OCI-LY3 (cell line): Measurements from ENCODE around the gene CHAC1.

Experiments used
- H2AFZ ChIP-seq: fragments of 200-600, 300-600 bp; shearing (Covaris generic); 2 replicates; pipeline ENCODE4 v1.6.0; 2014; ENCODE audit warnings: antibody characterized with exemption, low read depth, low read length
- H3K27ac ChIP-seq: fragments of 200-600, 300-600 bp; sonication (generic); 2 replicates; pipeline ENCODE4 v1.5.1; 2014; ENCODE audit warnings: mild to moderate bottlenecking, low read length, moderate library complexity, mixed read lengths
- H3K27me3 ChIP-seq: fragments of 200-600, 300-600 bp; sonication (generic); 2 replicates; pipeline ENCODE4 v1.6.1; 2014; ENCODE audit warnings: low read depth, low read length, mixed read lengths
- H3K36me3 ChIP-seq: fragments of 200-600, 300-600 bp; sonication (generic); replicated peaks from 2 replicates; pipeline ENCODE3; 2014; ENCODE audit warnings: low read depth, low read length, mixed read lengths
- H3K4me1 ChIP-seq: fragments of 300-600, 200-600 bp; sonication (generic); 2 replicates; pipeline ENCODE4 v1.6.1; 2014; ENCODE audit warnings: low read length, mixed read lengths
- H3K4me2 ChIP-seq: fragments of 200-600, 300-600 bp; sonication (generic); 2 replicates; pipeline ENCODE4 v1.6.1; 2014; ENCODE audit warnings: low read length, mixed read lengths
- H3K4me3 ChIP-seq: fragments of 300-600, 200-600 bp; sonication (generic); 2 replicates; pipeline ENCODE4 v1.5.1; 2014; ENCODE audit warnings: antibody characterized with exemption, mild to moderate bottlenecking, low read length, moderate library complexity
- H3K79me2 ChIP-seq: fragments of 300-600, 200-600 bp; shearing (Covaris generic); 2 replicates; pipeline ENCODE4 v1.6.1; 2014; ENCODE audit warnings: mild to moderate bottlenecking, low read length, mixed read lengths
- H3K9ac ChIP-seq: fragments of 300-600, 200-600 bp; shearing (Covaris generic); 2 replicates; pipeline ENCODE4 v1.6.0; 2014; ENCODE audit warnings: mild to moderate bottlenecking, low read length, moderate library complexity
- H3K9me3 ChIP-seq: fragments of 200-600, 300-600 bp; shearing (Covaris generic); 2 replicates; pipeline ENCODE4 v1.6.1; 2014; ENCODE audit warnings: low read length, mixed read lengths; ENCODE audit not compliant: insufficient read depth
- H4K20me1 ChIP-seq: fragments of 200-600, 300-600 bp; sonication (generic); 2 replicates; pipeline ENCODE4 v1.6.1; 2016; ENCODE audit warnings: low read length, mixed read lengths; ENCODE audit not compliant: insufficient read depth
- CTCF ChIP-seq: fragments of 200-600, 300-600 bp; sonication (generic); IDR thresholded peaks from 2 replicates; pipeline ENCODE4 v1.5.1; 2014; ENCODE audit warnings: antibody characterized with exemption, low read length, low read depth
- EZH2phosphoT487 ChIP-seq: fragments of 200-600 bp; shearing (Covaris generic); IDR thresholded peaks from 2 replicates; pipeline ENCODE4 v1.6.1; 2018; ENCODE audit warnings: antibody characterized with exemption, mixed run types, low read depth

The CHAC1 gene

GRCh38 chr15:40925495-40925862 is 27.8 kb upstream of the CHAC1 start:
- no peak overlapping the region for H3K4me2 ChIP-seq
- no peak overlapping the region for H3K9ac ChIP-seq
- no peaks in the 10 kb centered on the region for H3K36me3 ChIP-seq
- no peak overlapping the region for H3K27ac ChIP-seq
- no peak overlapping the region for H3K4me3 ChIP-seq
- H3K4me1 ChIP-seq = peaks cover 3% of the 10 kb centered on the region; the same call in 1 of the 2 replicates
- no peak for TF ChIP-seq EZH2phosphoT487
- no peak for TF ChIP-seq CTCF
- no peaks in the 10 kb centered on the region for H3K9me3 ChIP-seq
- H2AFZ ChIP-seq = no peak overlapping the region
- H4K20me1 ChIP-seq = no peaks in the 10 kb centered on the region
- peaks cover 15% of the 10 kb centered on the region for H3K27me3 ChIP-seq
- no peaks in the 10 kb centered on the region for H3K79me2 ChIP-seq

- Histone ChIP-seq H3K4me3 (no peak overlapping the region), H3K9ac (no peak overlapping the region), H3K4me1 (peaks cover 3% of the 10 kb centered on the region; the same call in 1 of the 2 replicates), H3K27ac (no peak overlapping the region), H3K9me3 (no peaks in the 10 kb centered on the region), H4K20me1 (no peaks in the 10 kb centered on the region), H3K4me2 (no peak overlapping the region), H2AFZ (no peak overlapping the region), H3K27me3 (peaks cover 15% of the 10 kb centered on the region), H3K36me3 (no peaks in the 10 kb centered on the region), H3K79me2 (no peaks in the 10 kb centered on the region)
- TF ChIP-seq EZH2phosphoT487 (no peak), CTCF (no peak)
Observed at GRCh38 chr15:40925863-40926658, 27.2 kb upstream of the CHAC1 start.

- peaks cover 6% of the 10 kb centered on the region for H3K4me1 ChIP-seq
- H2AFZ ChIP-seq = no peak overlapping the region
- no peaks in the 10 kb centered on the region for H3K9me3 ChIP-seq
- no peaks in the 10 kb centered on the region for H3K79me2 ChIP-seq
- H3K27ac ChIP-seq = no peak overlapping the region
- no peaks in the 10 kb centered on the region for H3K36me3 ChIP-seq
- no peaks in the 10 kb centered on the region for H4K20me1 ChIP-seq
- peak overlapping the region; percentile 88 for H3K4me3 ChIP-seq
- peak overlapping the region; percentile 95 for H3K4me2 ChIP-seq
- H3K9ac ChIP-seq = no peak overlapping the region
- H3K27me3 ChIP-seq = peaks cover 15% of the 10 kb centered on the region
- TF ChIP-seq EZH2phosphoT487 (no peak), CTCF (no peak)
Observed at GRCh38 chr15:40926659-40927494, 26.4 kb upstream of the CHAC1 start.

- peaks cover 12% of the 10 kb centered on the region for H3K4me1 ChIP-seq
- H3K9ac ChIP-seq = peak overlapping the region; percentile 54
- H4K20me1 ChIP-seq = no peaks in the 10 kb centered on the region
- peak overlapping the region; percentile 76; the same call in 1 of the 2 replicates for H2AFZ ChIP-seq
- H3K9me3 ChIP-seq = no peaks in the 10 kb centered on the region
- no peaks in the 10 kb centered on the region for H3K36me3 ChIP-seq
- H3K27me3 ChIP-seq = peaks cover 15% of the 10 kb centered on the region
- peak overlapping the region; percentile 88 for H3K4me3 ChIP-seq
- no peaks in the 10 kb centered on the region for H3K79me2 ChIP-seq
- H3K27ac ChIP-seq = no peak overlapping the region
- TF ChIP-seq EZH2phosphoT487 = no peak
- no peak for TF ChIP-seq CTCF
- H3K4me2 ChIP-seq = peak overlapping the region; percentile 95
Observed at GRCh38 chr15:40927495-40927872, 25.8 kb upstream of the CHAC1 start.
